ENCODE data around the gene WDR53.
"Not testable (repeated sequence)": the region's sequence is repeated elsewhere in the genome, so short reads cannot be mapped to it uniquely, and the experiment has no call there.

WDR53 gene

DNA sequence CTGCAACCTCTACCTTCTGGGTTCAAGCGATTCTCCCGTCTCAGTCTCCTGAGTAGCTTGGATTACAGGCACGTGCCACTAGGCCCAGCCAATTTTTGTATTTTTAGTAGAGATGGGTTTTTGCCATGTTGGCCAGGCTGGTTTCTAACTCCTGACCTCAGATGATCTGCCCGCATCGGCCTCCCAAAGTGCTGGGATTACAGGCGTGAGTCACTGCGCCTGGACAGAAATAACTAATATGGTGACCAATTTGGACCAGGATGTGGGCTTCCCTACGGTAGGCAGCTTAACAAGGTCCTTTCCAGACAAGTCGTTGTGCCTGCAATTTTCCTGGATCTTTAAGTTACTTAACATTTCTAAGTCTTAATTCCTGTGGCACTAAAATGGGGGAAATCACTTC is 14.8 kb downstream of the WDR53 start:
- Histone ChIP-seq H3K36me3 (replicated peaks) (peaks cover 2% of the 10 kb centered on the region), H3K27ac (no peak overlapping the region), H3K27me3 (replicated peaks) (no peaks in the 10 kb centered on the region), H3K4me3 (ENCODE audit: low read depth, low read length) (no peak overlapping the region)
- DNase-seq, result no peak
- no peak for TF ChIP-seq CTCF (IDR thresholded peaks at IDR 0.05; ENCODE audit: low read depth, low read length, missing control alignments)
- in situ Hi-C loops (cut with HindIII; ENCODE audit: low pct_ligation_motif_present, low sequenced_read_pairs), result no loop called here

DNA sequence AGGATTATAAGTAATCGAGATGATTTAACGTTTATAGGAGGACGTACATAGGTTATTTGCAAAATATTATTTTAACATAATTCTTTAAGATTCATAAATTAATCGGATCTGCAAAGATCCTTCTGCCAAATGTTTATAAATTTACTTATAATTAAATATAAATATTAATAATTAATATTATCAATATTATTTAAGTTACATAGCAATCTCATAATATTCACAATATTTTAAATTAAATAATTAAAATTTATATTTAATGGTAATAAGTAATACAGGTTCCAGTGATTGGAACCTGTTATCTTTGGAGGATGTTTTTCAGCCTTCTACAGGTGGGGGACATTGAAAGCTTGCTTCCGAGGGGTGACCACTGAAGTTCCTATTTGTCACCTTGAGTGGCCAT is 16.1 kb downstream of the WDR53 start:
- DNase-seq, result no peak
- Histone ChIP-seq H3K36me3 (replicated peaks) (peaks cover 2% of the 10 kb centered on the region), H3K27ac (no peak overlapping the region), H3K4me3 (ENCODE audit: low read depth, low read length) (no peak overlapping the region), H3K27me3 (replicated peaks) (no peaks in the 10 kb centered on the region)
- in situ Hi-C loops (cut with HindIII; ENCODE audit: low pct_ligation_motif_present, low sequenced_read_pairs), result no loop called here
- no peak for TF ChIP-seq CTCF (IDR thresholded peaks at IDR 0.05; ENCODE audit: low read depth, low read length, missing control alignments)

DNA sequence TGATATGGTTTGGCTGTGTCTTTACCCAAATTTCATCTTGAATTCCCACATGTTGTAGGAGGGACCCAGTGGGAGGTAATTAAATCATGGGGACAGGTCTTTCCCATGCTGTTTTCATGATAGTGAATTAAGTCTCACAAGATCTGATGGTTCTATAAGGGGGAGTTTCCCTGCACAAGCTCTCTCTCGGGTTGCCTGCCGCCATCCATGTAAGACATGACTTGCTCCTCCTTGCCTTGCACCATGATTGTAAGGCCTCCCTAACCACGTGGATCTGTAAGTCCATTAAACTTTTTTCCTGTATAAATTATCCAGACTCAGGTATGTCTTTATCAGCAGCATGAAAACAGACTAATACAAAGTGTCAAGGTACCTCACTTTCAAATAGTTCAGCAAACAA is 18.2 kb downstream of the WDR53 start:
- H3K36me3 ChIP-seq (replicated peaks); DNase-seq; H3K4me3 ChIP-seq (ENCODE audit: low read depth, low read length); H3K27me3 ChIP-seq (replicated peaks); H3K27ac ChIP-seq; in situ Hi-C loops (cut with HindIII; ENCODE audit: low pct_ligation_motif_present, low sequenced_read_pairs): not testable (repeated sequence)

DNA sequence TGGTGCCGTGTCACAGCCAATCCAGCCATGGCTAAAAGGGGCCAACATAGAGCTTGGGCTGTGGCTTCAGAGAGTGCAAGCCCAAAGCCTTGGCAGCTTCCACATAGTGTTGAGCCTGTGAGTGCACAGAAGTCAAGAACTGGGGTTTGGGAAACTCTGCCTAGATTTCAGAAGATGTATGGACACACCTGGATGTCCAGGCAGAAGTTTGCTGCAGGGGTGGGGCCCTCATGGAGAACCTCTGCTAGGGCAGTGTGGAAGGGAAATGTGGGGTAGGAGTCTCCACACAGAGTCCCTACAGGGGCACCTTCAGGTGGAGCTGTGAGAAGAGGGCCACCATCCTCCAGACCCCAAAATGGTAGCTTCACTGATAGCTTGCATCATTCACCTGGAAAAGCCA is 19.0 kb downstream of the WDR53 start:
- DNase-seq; H3K27ac ChIP-seq; H3K27me3 ChIP-seq (replicated peaks); H3K36me3 ChIP-seq (replicated peaks); H3K4me3 ChIP-seq (ENCODE audit: low read depth, low read length); in situ Hi-C loops (cut with HindIII; ENCODE audit: low pct_ligation_motif_present, low sequenced_read_pairs): not testable (repeated sequence)

- no peak for TF ChIP-seq CTCF (IDR thresholded peaks at IDR 0.05; ENCODE audit: low read depth, low read length, missing control alignments)
- H3K4me3 ChIP-seq (ENCODE audit: low read depth, low read length), result no peak overlapping the region
- no peak overlapping the region for H3K27ac ChIP-seq
- in situ Hi-C loops (cut with HindIII; ENCODE audit: low pct_ligation_motif_present, low sequenced_read_pairs), result no loop called here
- H3K36me3 ChIP-seq (replicated peaks), result no peaks in the 10 kb centered on the region
- no peaks in the 10 kb centered on the region for H3K27me3 ChIP-seq (replicated peaks)
- DNase-seq, result no peak
These were observed 21.3 kb downstream of the WDR53 start for GRCh38 chr3:196547067-196547466.

- DNase-seq, result no peak
- TF ChIP-seq CTCF (IDR thresholded peaks at IDR 0.05; ENCODE audit: low read depth, low read length, missing control alignments), result no peak
- H3K4me3 ChIP-seq (ENCODE audit: low read depth, low read length), result no peak overlapping the region
- no peaks in the 10 kb centered on the region for H3K36me3 ChIP-seq (replicated peaks)
- H3K27me3 ChIP-seq (replicated peaks), result no peaks in the 10 kb centered on the region
- in situ Hi-C loops (cut with HindIII; ENCODE audit: low pct_ligation_motif_present, low sequenced_read_pairs), result no loop called here
- no peak overlapping the region for H3K27ac ChIP-seq
These were observed 21.8 kb downstream of the WDR53 start for GRCh38 chr3:196546537-196546936.

DNA sequence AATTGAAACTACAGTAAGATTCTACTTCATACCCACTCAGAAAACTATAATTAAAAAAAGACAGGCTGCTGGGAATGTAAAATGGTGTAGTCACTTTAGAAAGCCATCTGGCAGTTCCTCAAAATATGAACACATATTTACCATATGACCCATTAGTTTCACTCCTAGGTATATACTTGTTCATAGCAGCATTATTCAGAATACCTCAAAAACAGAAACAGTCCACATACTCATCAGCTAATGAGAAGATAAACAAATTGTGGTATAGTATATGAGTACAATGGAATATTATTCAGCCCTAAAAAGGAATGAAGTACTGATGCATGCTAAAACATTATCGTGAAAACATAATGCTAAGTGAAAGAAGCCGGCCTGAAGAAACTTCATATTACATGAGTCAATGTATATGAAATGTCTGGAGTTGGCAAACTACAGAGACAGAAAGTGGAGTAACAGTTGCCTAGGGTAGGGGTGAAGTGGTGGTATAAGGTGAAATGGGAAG is 23.8 kb downstream of the WDR53 start:
- Histone ChIP-seq H3K27me3 (replicated peaks) (no peaks in the 10 kb centered on the region), H3K4me3 (ENCODE audit: low read depth, low read length) (no peak overlapping the region), H3K27ac (no peak overlapping the region), H3K36me3 (replicated peaks) (no peaks in the 10 kb centered on the region)
- in situ Hi-C loops (cut with HindIII; ENCODE audit: low pct_ligation_motif_present, low sequenced_read_pairs), result no loop called here
- no peak for DNase-seq
- TF ChIP-seq CTCF (IDR thresholded peaks at IDR 0.05; ENCODE audit: low read depth, low read length, missing control alignments), result no peak
